ENCODE results near the gene TMEM131L.
"Not testable (repeated sequence)": the region's sequence is repeated elsewhere in the genome, so short reads cannot be mapped to it uniquely, and the experiment has no call there.

Gene TMEM131L

DNA sequence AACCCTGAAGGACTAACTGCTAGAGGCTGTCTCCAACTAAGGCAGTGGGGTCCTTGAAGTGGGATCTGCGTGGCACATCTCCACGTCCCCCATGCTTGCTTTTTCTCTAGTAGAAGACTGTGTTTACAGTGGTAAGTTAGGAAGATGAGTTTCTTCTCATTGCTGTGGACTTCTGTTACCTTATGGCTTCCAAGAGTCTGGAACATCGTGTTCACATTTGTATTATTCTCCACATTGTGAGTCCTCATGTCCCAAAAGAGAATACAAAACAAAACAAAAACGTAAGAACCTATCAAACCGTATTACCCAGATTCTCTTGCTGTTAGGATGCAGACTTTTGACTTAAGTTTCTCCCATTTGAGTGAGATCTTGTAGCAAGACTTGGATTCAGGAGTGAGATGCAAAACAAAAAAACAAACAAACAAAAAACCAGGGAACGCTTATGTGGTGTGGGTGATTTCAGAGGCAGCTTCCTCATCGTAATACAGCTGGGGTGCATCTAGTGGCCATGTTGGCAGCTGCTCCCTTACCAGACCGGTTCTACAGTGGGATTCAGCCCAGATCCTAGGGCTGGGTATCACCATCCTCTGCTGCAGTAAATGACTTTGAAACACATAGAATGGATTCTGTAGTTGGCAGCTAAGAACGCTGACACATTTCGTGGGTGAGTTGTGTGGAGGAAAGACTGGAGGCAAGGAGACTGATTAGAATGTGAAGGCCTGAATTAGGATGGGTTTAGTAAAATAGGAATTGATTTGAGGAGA, 41.3 kb downstream of the TMEM131L start:
- TF ChIP-seq, protein P1, sequence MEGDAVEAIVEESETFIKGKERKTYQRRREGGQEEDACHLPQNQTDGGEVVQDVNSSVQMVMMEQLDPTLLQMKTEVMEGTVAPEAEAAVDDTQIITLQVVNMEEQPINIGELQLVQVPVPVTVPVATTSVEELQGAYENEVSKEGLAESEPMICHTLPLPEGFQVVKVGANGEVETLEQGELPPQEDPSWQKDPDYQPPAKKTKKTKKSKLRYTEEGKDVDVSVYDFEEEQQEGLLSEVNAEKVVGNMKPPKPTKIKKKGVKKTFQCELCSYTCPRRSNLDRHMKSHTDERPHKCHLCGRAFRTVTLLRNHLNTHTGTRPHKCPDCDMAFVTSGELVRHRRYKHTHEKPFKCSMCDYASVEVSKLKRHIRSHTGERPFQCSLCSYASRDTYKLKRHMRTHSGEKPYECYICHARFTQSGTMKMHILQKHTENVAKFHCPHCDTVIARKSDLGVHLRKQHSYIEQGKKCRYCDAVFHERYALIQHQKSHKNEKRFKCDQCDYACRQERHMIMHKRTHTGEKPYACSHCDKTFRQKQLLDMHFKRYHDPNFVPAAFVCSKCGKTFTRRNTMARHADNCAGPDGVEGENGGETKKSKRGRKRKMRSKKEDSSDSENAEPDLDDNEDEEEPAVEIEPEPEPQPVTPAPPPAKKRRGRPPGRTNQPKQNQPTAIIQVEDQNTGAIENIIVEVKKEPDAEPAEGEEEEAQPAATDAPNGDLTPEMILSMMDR (IDR thresholded peaks at IDR 0.05; ENCODE audit: low read length) = no peak
- TF ChIP-seq EZH2 (IDR thresholded peaks at IDR 0.05; ENCODE audit: borderline replicate concordance, low read length) = no peak
- no peaks in the 10 kb centered on the region for H3K27me3 ChIP-seq (ENCODE audit: insufficient read depth, low read length)
- H3F3A ChIP-seq (ENCODE audit: insufficient read depth, low read length) = peaks cover 5% of the 10 kb centered on the region; the same call in 1 of the 2 replicates
- 0 out of 2 replicates have a peak, but pooled peaks cover 6% of the 10 kb centered on the region for H4K20me1 ChIP-seq (ENCODE audit: insufficient read depth, low read length)
- H3K79me2 ChIP-seq (ENCODE audit: insufficient read depth, low read length) = peaks cover 98% of the 10 kb centered on the region
- H3K4me2 ChIP-seq (ENCODE audit: low read length) = no peak overlapping the region
- H3K9me2 ChIP-seq (ENCODE audit: low read depth, low read length) = no peaks in the 10 kb centered on the region
- H3K9ac ChIP-seq (ENCODE audit: low read length) = no peak overlapping the region
- no peaks in the 10 kb centered on the region for H3K9me3 ChIP-seq (ENCODE audit: low read length)
- H3K4me3 ChIP-seq (ENCODE audit: low read depth, low read length, poor library complexity, severe bottlenecking) = no peak overlapping the region
- H3K27ac ChIP-seq (ENCODE audit: low read depth, low read length, poor library complexity, severe bottlenecking) = no peak overlapping the region
- H2AFZ ChIP-seq (ENCODE audit: low read length) = no peak overlapping the region
- H3K4me1 ChIP-seq (ENCODE audit: insufficient read depth, low read length, severe bottlenecking) = peaks cover 8% of the 10 kb centered on the region
- H3K36me3 ChIP-seq (ENCODE audit: insufficient read depth, low read length) = peaks cover 95% of the 10 kb centered on the region

DNA sequence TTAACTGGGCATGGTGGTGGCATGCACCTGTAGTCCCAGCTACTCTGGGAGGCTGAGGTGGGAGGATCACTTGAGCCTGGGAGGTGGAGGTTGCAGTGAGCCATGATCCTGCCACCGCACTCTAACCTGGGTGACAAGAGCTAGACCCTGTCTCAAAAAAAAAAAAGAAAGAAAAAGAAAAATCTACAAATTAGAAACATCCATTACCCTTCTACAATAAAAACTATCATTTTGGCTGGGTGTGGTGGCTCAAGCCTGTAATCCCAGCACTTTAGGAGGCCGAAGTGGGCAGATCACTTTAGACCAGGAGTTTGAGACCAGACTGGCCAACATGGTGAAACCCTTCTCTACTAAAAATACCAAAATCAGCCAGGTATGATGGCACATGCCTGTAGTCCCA, 43.1 kb downstream of the TMEM131L start:
- Histone ChIP-seq H3K36me3 (ENCODE audit: insufficient read depth, low read length) (peaks cover 90% of the 10 kb centered on the region), H3K4me1 (ENCODE audit: insufficient read depth, low read length, severe bottlenecking) (peaks cover 22% of the 10 kb centered on the region), H3K79me2 (ENCODE audit: insufficient read depth, low read length) (peaks cover 100% of the 10 kb centered on the region)
- H3K9me2 ChIP-seq (ENCODE audit: low read depth, low read length); H3K9ac ChIP-seq (ENCODE audit: low read length); H3K27me3 ChIP-seq (ENCODE audit: insufficient read depth, low read length); H2AFZ ChIP-seq (ENCODE audit: low read length); H4K20me1 ChIP-seq (ENCODE audit: insufficient read depth, low read length); H3K4me2 ChIP-seq (ENCODE audit: low read length); H3K4me3 ChIP-seq (ENCODE audit: low read depth, low read length, poor library complexity, severe bottlenecking); H3K9me3 ChIP-seq (ENCODE audit: low read length); H3F3A ChIP-seq (ENCODE audit: insufficient read depth, low read length); H3K27ac ChIP-seq (ENCODE audit: low read depth, low read length, poor library complexity, severe bottlenecking): not testable (repeated sequence)

DNA sequence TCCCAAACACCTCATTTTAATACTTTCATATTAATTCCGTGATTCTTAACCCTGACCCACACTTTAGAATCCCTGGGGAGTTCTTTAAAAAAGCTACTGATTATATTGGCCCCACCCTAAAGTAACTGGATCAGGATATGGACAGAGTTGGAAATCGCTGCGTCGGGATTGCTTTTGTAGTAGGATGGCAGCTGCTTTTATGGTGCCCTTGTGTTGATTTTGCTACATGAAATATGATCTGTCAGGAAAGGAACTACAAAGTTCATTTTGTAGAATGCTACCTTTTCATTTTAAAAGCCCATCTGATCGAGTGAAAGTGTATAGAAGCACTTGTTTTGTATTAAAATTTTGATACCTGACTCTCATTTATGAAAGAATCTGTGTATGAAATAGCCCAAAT, 43.6 kb downstream of the TMEM131L start:
- Histone ChIP-seq H3K27ac (ENCODE audit: low read depth, low read length, poor library complexity, severe bottlenecking) (no peak overlapping the region), H3K27me3 (ENCODE audit: insufficient read depth, low read length) (no peaks in the 10 kb centered on the region), H3K4me2 (ENCODE audit: low read length) (no peak overlapping the region), H3K4me3 (ENCODE audit: low read depth, low read length, poor library complexity, severe bottlenecking) (no peak overlapping the region), H3K9me2 (ENCODE audit: low read depth, low read length) (no peaks in the 10 kb centered on the region), H4K20me1 (ENCODE audit: insufficient read depth, low read length) (0 out of 2 replicates have a peak, but pooled peaks cover 6% of the 10 kb centered on the region), H3K79me2 (ENCODE audit: insufficient read depth, low read length) (peaks cover 100% of the 10 kb centered on the region), H2AFZ (ENCODE audit: low read length) (no peak overlapping the region), H3F3A (ENCODE audit: insufficient read depth, low read length) (peaks cover 8% of the 10 kb centered on the region; the same call in 1 of the 2 replicates), H3K36me3 (ENCODE audit: insufficient read depth, low read length) (peaks cover 85% of the 10 kb centered on the region), H3K4me1 (ENCODE audit: insufficient read depth, low read length, severe bottlenecking) (peaks cover 22% of the 10 kb centered on the region), H3K9ac (ENCODE audit: low read length) (no peak overlapping the region), H3K9me3 (ENCODE audit: low read length) (no peaks in the 10 kb centered on the region)
- TF ChIP-seq EZH2 (IDR thresholded peaks at IDR 0.05; ENCODE audit: borderline replicate concordance, low read length) = no peak
- TF ChIP-seq, protein P1 (IDR thresholded peaks at IDR 0.05; ENCODE audit: low read length) = no peak

All from OCI-LY1 (cell line).